Forelimb muscle (tissue), 1 donor: ENCODE data around the gene ADAMTS12. TPM values are rescaled to one million over a fixed set of nuclear protein-coding genes. Genes with fewer than 3 reads are reported as not detected.

Experiments
- DNase-seq: peaks from one replicate; pipeline ENCODE4 v3.0.0-alpha.2; 2013; ENCODE audit warnings: low read depth
- polyA plus RNA-seq: library from polyadenylated mRNA; unstranded; fragments of 120-200 nt; gene quantifications from one replicate; pipeline ENCODE4 v1.2.1, GENCODE V29; 2013; ENCODE audit not compliant: insufficient read length

The ADAMTS12 gene
- polyA plus RNA-seq, 1 donor: 16.8 TPM

- no peak for DNase-seq
Observed at GRCh38 chr5:33713136-33713765, 178.5 kb downstream of the ADAMTS12 start.

GRCh38 chr5:33712664-33713063 is 179.1 kb downstream of the ADAMTS12 start:
- no peak for DNase-seq

DNA sequence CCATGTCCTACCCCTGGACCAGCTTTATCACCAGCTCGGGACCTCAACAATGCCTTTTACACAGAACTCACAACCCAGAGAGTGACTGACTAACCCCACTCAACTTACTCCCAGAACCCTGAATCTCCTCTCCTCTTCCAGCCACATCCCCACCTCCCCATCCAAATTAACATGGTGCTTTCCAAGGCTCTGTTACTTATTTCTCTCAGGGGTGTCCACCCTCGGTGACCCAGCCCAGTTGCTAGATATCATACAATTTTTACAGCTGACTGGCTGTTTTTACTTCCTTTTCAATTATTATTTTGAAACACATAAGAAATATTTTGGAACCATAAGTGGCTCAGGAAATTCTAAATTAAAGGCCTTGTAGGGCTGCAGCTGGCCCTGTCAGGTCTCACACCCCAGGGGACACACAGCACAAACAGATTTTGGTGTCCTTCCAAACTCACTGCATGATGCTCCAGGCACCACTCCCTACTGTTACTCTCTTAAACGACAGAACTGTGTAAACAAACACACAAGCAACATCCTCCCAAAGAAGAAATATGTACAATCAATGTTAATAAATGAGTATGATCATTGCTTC is 180.6 kb downstream of the ADAMTS12 start:
- DNase-seq: peak; percentile 83

- DNase-seq: no peak
Observed at GRCh38 chr5:33702867-33703266, 188.9 kb downstream of the ADAMTS12 start.

- no peak for DNase-seq
Observed at GRCh38 chr5:33701951-33702350, 189.8 kb downstream of the ADAMTS12 start.

DNA sequence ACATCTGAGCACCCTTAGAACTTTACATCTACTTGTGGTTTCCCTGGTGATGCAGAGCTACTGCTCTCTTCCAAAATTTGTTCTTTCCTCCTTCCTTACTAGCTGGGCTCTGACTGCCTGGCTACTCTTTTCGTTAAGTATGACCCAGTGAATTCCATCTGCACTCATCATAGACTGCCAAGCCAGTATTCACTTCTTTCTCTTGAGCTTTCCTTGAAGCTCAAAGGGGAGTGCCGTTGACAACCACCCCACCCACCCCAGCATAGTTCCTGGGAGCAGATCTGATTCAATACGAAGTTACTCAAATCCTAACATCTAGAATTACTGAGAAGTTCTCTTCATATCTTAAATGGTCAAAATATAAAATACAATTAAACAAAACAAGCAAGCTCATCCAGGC is 190.5 kb downstream of the ADAMTS12 start:
- no peak for DNase-seq

- no peak for DNase-seq
Observed at GRCh38 chr5:33696411-33696810, 195.4 kb downstream of the ADAMTS12 start.

GRCh38 chr5:33692980-33693379 is 198.8 kb downstream of the ADAMTS12 start:
- DNase-seq: no peak

GRCh38 chr5:33691856-33692255 is 199.9 kb downstream of the ADAMTS12 start:
- no peak for DNase-seq

GRCh38 chr5:33690374-33691135 is 201.2 kb downstream of the ADAMTS12 start:
- no peak for DNase-seq

GRCh38 chr5:33688526-33688925 is 203.3 kb downstream of the ADAMTS12 start:
- DNase-seq: no peak

GRCh38 chr5:33688066-33688465 is 203.7 kb downstream of the ADAMTS12 start:
- peak; percentile 77 for DNase-seq

GRCh38 chr5:33685873-33686755 is 205.7 kb downstream of the ADAMTS12 start:
- DNase-seq: no peak

DNA sequence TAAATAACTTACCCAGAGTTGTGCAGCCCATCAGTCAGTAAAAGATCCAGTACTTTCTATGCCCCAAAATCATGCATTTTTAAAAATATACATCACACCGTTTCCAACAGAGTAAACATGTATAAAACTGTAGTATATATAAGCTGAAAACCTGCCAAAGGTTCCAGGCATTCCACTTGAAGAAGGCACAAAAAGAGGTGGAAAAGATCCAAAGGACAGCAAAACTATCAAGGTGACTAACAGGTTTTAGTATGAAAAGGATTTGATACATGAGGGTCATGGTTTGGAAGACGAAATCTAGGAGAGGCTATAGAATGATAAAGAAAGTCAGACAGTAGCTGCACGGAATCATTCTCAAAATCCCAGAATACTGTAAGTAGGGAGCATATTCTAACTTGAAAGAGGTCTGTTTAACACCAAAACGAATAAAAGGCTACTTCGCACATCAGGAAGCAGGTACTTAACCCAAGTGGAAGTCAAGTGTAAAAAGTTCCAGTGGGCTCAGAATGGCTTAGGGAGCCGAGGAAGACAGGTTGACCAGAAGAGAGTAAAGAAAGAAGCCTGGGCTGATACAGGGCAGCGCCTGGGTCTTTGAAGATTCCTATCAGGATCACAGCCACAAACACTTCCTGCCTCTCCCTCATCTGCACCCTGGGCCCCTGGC is 207.2 kb downstream of the ADAMTS12 start:
- DNase-seq: no peak

- no peak for DNase-seq
Observed at GRCh38 chr5:33679791-33680190, 212.0 kb downstream of the ADAMTS12 start.

DNA sequence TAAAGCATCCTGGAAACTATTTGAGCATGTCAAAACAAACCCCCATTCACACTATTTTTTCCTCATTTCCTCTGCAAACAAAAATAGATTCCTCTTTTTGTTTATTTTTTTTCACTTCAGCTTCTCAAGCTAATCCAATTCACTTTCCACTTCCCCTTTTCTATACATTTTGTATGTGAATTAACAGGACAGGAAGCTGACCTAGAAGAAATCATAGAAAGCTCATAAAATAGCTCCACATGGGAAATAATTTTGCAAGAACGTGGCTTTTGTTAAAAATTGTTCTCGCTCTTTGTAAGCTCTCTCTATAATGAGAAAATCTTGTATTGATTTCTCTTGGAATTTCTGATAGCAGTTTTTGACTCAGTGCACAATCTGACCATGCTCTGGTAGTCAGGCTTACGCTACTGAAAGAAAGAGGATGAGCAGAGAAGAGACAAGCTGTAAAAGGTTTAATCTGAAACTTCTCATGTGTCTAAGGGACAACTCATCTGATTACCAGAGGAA is 215.8 kb downstream of the ADAMTS12 start:
- DNase-seq: no peak

DNA sequence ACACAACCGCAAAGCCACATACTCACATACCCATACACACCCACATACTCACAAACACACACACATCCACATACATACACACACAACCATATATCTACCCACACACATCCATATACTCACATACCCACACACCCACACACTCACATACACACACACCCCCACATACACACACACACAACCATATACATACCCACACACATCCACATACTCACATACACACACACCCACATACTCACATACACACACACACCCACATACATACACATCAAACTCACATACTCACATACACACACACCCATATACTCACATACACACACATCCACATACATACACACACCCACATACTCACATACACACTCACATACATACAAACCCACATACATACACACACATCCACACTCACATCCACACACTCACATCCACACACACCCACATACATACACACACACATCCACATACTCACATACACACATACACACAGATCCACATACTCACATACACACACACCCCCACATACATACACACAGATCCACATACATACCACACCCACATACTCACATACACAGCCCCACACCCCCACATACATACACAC is 220.0 kb downstream of the ADAMTS12 start:
- DNase-seq: no peak

DNA sequence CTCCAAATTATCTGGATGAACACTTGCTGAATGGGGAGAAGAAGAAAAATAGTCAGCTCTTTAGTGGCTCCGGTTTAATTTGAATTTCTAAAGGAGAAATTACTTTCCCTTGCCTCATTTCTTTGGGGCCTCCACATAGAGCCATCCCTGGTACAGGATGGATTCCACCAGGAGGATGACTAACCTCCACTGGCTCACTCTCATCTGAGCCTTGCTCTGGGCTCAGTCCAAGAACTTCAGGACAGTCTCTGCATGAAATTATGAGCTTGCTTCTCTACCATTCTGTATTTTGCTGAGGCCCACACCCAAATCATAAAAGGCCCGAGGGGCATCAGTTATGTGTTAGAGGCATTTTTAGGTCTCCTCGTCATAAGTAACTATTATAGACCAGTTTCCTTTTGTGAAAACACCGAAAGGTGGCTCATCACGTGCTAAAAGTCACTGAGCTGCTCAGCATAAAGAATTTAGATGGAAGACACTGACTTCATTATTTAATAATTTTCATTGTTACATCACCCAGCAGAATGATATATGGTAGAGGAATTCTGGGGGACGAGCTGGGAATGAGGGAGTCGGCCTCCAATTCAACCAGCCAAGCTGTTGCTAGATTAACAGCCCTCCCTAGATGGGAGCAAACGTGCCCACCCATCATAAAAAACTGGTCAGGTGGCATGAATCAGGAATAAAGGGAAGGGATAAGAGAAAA is 228.9 kb downstream of the ADAMTS12 start:
- no peak for DNase-seq

DNA sequence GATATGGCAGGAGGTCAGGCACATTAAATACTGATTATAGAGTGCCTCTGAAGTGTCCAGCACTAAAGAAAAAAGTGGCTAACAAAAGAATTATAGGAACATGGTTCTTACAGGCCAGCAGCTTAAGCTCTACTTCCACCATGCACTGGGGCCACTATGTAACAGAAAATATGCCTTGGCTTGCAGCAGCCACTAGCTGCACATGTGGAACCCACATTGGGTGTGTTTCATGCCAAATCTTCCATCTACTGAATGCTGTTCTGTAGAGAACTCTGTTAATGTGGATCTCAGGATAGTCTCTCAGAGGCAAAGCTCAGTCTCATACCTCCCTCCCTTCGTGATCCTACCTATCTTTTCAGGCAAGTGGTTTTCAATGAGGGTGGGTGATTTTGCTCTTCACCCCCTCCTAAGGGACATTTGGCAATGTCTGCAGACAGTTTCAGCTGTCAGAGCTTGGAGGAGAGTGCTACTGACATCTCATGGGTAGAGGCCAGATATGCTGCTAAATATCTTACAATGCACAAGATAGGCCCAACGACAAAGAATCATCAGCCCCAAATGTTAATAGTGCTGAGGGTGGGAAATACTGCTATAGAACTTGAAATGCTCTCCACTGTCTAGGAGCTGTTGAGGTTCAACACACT is 232.1 kb downstream of the ADAMTS12 start:
- no peak for DNase-seq
